GM20000 (cell line): Measurements from ENCODE around the gene SARDH.
"Not testable (repeated sequence)": the region's sequence is repeated elsewhere in the genome, so short reads cannot be mapped to it uniquely, and the experiment has no call there.

Source experiments
- DNase-seq: peaks from one replicate; pipeline ENCODE4 v3.0.0; 2012; ENCODE audit warnings: low spot score
- CTCF ChIP-seq: IDR thresholded peaks from 2 replicates; pipeline ENCODE4 v1.5.1; 2012; ENCODE audit warnings: mild to moderate bottlenecking, control low read depth; ENCODE audit errors: extremely low read depth, missing control alignments

Gene SARDH

GRCh38 chr9:133632806-133633680 is 105.1 kb downstream of the SARDH start:
- DNase-seq = no peak
- no peak for TF ChIP-seq CTCF

- DNase-seq = no peak
- TF ChIP-seq CTCF = no peak
Observed at GRCh38 chr9:133631111-133631510, 107.0 kb downstream of the SARDH start.

GRCh38 chr9:133629221-133630110 is 108.7 kb downstream of the SARDH start:
- no peak for DNase-seq
- no peak for TF ChIP-seq CTCF

- no peak for DNase-seq
- no peak for TF ChIP-seq CTCF
Observed at GRCh38 chr9:133628766-133629165, 109.4 kb downstream of the SARDH start.

- TF ChIP-seq CTCF = no peak
- no peak for DNase-seq
Observed at GRCh38 chr9:133627341-133627740, 110.8 kb downstream of the SARDH start.

- not testable (repeated sequence) for DNase-seq
Observed at GRCh38 chr9:133626008-133626407, 112.1 kb downstream of the SARDH start.

- no peak for DNase-seq
- TF ChIP-seq CTCF = no peak
Observed at GRCh38 chr9:133622555-133622954, 115.6 kb downstream of the SARDH start.
